Measurements from ENCODE around the gene RSRC2. TPM values are rescaled to one million over a fixed set of nuclear protein-coding genes. Genes with fewer than 3 reads are reported as not detected.

RSRC2 gene
- total RNA-seq, 1 experiment from 2014 or later: 93.1 TPM

DNA sequence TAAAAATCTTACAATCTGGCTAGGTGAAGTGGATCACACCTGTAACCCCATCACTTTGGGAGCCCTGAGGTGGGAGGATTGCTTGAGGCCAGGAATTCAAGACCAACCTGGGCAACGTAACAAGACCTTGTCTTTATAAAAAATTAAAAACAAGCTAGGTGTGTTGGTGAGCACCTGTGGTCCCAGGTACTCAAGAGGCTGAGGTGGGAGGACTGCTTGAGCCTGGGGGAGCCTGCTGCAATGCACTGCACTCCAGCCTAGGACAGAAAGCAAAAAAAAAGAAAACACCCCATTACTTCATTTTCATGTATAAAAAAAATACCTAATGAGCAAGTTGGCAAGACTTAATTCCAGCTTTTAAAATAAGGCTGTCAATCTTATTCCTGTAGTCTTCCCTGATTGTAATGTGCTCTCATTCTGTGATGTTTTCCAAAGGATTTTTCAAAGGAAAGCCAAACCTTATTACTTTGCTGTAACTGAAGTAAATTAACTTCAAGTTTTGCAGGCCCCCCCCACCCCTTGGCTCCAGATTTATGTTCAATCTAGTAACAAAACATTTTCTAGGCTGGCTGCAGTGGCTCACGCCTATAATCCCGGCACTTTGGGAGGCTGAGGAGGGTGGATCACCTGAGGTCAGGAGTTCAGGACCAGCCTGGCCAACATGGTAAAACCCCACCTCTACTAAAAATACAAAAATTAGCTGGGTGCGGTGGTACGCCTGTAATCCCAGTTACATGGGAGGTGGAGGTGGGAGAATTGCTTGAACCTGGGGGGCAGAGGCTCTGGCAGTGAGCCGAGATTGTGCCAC is 22.7 kb downstream of the RSRC2 start:
- Mint-ChIP-seq H3K9me3 (no peaks in the 10 kb centered on the region), H3K27ac (peak overlapping the region; percentile 53; the same call in 1 of the 2 replicates), H3K4me3 (no peak overlapping the region), H3K36me3 (peaks cover 48% of the 10 kb centered on the region), H3K4me1 (peaks cover 14% of the 10 kb centered on the region), H3K27me3 (ENCODE audit: low read depth) (no peaks in the 10 kb centered on the region)
- ChIA-PET POLR2A (interaction anchor here (1.3 kb wide), 1 partner anchor 23 kb away, joined by 3 read pairs; the partner anchor contains the start of genes KNTC1 and RSRC2), CTCF (no interaction called here)
- DNase-seq (ENCODE audit: low spot score) (no peak), ATAC-seq (no peak)
- no peak for TF ChIP-seq SMAD4 (CRISPR knock-in tag; IDR thresholded peaks at IDR 0.05)
- TF ChIP-seq FOXK1 (CRISPR knock-in tag; IDR thresholded peaks at IDR 0.05): no peak
- no peak for TF ChIP-seq ZNF263 (CRISPR knock-in tag; IDR thresholded peaks at IDR 0.05; ENCODE audit: low read depth)
- no peak for TF ChIP-seq ZNF121 (CRISPR knock-in tag; IDR thresholded peaks at IDR 0.05)
- no peak for TF ChIP-seq SP1 (CRISPR knock-in tag; conservative IDR thresholded peaks at IDR 0.05)
- TF ChIP-seq, protein P1, sequence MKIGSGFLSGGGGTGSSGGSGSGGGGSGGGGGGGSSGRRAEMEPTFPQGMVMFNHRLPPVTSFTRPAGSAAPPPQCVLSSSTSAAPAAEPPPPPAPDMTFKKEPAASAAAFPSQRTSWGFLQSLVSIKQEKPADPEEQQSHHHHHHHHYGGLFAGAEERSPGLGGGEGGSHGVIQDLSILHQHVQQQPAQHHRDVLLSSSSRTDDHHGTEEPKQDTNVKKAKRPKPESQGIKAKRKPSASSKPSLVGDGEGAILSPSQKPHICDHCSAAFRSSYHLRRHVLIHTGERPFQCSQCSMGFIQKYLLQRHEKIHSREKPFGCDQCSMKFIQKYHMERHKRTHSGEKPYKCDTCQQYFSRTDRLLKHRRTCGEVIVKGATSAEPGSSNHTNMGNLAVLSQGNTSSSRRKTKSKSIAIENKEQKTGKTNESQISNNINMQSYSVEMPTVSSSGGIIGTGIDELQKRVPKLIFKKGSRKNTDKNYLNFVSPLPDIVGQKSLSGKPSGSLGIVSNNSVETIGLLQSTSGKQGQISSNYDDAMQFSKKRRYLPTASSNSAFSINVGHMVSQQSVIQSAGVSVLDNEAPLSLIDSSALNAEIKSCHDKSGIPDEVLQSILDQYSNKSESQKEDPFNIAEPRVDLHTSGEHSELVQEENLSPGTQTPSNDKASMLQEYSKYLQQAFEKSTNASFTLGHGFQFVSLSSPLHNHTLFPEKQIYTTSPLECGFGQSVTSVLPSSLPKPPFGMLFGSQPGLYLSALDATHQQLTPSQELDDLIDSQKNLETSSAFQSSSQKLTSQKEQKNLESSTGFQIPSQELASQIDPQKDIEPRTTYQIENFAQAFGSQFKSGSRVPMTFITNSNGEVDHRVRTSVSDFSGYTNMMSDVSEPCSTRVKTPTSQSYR (CRISPR knock-in tag; IDR thresholded peaks at IDR 0.05): no peak
- no peak for TF ChIP-seq EMX1 (CRISPR knock-in tag; IDR thresholded peaks at IDR 0.05)
- no peak for TF ChIP-seq NR1H2 (CRISPR knock-in tag; IDR thresholded peaks at IDR 0.05)
- TF ChIP-seq IRF2 (CRISPR knock-in tag; IDR thresholded peaks at IDR 0.05; ENCODE audit: borderline replicate concordance, low read depth): no peak
- no peak for TF ChIP-seq E2F1 (CRISPR knock-in tag; IDR thresholded peaks at IDR 0.05)
- no peak for TF ChIP-seq ZNF671 (CRISPR knock-in tag; IDR thresholded peaks at IDR 0.05)

DNA sequence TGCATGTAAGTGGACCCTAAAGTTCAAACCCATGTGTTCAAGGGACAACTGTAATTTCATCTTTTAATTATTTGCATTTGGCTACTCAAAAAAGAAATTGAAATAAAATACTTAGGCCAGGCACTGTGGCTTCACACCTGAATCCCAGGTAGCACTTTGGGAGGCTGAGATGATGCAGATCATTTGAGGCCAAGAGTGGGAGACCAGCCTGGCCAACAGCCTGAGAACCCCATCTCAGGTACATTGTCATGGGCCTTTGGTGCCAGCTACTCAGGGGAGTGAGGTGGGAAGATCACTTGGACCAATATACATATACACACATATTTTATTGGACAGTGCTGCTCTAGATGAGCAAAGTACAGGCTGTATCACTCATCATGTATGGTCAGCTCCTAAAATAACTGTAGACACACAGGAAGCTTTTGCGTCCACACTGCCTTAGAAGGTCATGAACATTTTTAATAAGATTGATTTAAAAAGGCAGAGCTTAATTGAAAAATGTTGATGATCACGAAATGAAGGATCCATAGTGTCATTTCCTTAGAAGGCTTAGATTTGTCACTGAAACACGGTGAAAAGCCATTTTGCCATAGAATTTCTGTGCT is 23.5 kb downstream of the RSRC2 start:
- peak overlapping the region; percentile 53; the same call in 1 of the 2 replicates for H3K27ac Mint-ChIP-seq
- peaks cover 20% of the 10 kb centered on the region for H3K4me1 Mint-ChIP-seq
- TF ChIP-seq AR (CRISPR knock-in tag; IDR thresholded peaks at IDR 0.05) (no peak), OVOL2 (CRISPR knock-in tag; IDR thresholded peaks at IDR 0.05; ENCODE audit: borderline replicate concordance) (no peak), FOXP4 (CRISPR knock-in tag; IDR thresholded peaks at IDR 0.05) (no peak), NR3C1 (CRISPR knock-in tag; conservative IDR thresholded peaks at IDR 0.05; ENCODE audit: low read depth) (no peak), EMX1 (CRISPR knock-in tag; IDR thresholded peaks at IDR 0.05) (no peak)
- TF ChIP-seq, protein P2, sequence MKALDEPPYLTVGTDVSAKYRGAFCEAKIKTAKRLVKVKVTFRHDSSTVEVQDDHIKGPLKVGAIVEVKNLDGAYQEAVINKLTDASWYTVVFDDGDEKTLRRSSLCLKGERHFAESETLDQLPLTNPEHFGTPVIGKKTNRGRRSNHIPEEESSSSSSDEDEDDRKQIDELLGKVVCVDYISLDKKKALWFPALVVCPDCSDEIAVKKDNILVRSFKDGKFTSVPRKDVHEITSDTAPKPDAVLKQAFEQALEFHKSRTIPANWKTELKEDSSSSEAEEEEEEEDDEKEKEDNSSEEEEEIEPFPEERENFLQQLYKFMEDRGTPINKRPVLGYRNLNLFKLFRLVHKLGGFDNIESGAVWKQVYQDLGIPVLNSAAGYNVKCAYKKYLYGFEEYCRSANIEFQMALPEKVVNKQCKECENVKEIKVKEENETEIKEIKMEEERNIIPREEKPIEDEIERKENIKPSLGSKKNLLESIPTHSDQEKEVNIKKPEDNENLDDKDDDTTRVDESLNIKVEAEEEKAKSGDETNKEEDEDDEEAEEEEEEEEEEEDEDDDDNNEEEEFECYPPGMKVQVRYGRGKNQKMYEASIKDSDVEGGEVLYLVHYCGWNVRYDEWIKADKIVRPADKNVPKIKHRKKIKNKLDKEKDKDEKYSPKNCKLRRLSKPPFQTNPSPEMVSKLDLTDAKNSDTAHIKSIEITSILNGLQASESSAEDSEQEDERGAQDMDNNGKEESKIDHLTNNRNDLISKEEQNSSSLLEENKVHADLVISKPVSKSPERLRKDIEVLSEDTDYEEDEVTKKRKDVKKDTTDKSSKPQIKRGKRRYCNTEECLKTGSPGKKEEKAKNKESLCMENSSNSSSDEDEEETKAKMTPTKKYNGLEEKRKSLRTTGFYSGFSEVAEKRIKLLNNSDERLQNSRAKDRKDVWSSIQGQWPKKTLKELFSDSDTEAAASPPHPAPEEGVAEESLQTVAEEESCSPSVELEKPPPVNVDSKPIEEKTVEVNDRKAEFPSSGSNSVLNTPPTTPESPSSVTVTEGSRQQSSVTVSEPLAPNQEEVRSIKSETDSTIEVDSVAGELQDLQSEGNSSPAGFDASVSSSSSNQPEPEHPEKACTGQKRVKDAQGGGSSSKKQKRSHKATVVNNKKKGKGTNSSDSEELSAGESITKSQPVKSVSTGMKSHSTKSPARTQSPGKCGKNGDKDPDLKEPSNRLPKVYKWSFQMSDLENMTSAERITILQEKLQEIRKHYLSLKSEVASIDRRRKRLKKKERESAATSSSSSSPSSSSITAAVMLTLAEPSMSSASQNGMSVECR (CRISPR knock-in tag; IDR thresholded peaks at IDR 0.05; ENCODE audit: borderline replicate concordance): no peak
- H3K36me3 Mint-ChIP-seq: peaks cover 41% of the 10 kb centered on the region
- POLR2A ChIA-PET: interaction anchor here (0.5 kb wide), 1 partner anchor 1088 kb away, joined by 3 read pairs; no protein-coding TSS in a partner anchor
- no peak for ATAC-seq
- H3K27me3 Mint-ChIP-seq (ENCODE audit: low read depth): no peaks in the 10 kb centered on the region
- no peaks in the 10 kb centered on the region for H3K9me3 Mint-ChIP-seq
- H3K4me3 Mint-ChIP-seq: no peak overlapping the region
- CTCF ChIA-PET: no interaction called here
- DNase-seq (ENCODE audit: low spot score): no peak
